Ishikawa (cell line): ENCODE results near the gene SHKBP1.

Experiments
- CEBPB ChIP-seq: IDR thresholded peaks from 2 replicates; pipeline ENCODE4 v1.6.1; 2012
- CREB1 ChIP-seq: IDR thresholded peaks from 2 replicates; pipeline ENCODE4 v1.6.1; 2012; ENCODE audit warnings: low read depth
- EGR1 ChIP-seq: IDR thresholded peaks from 2 replicates; pipeline ENCODE4 v1.6.1; 2012
- EP300 ChIP-seq: IDR thresholded peaks from 2 replicates; pipeline ENCODE4 v1.6.1; 2012; ENCODE audit warnings: borderline replicate concordance
- FOXM1 ChIP-seq: IDR thresholded peaks from 2 replicates; pipeline ENCODE4 v1.6.1; 2012; ENCODE audit warnings: low read depth, borderline replicate concordance
- MAX ChIP-seq: IDR thresholded peaks from 2 replicates; pipeline ENCODE4 v1.6.1; 2012
- RAD21 ChIP-seq: IDR thresholded peaks from 2 replicates; pipeline ENCODE4 v1.6.1; 2012; ENCODE audit warnings: low read depth
- TCF12 ChIP-seq: IDR thresholded peaks from 2 replicates; pipeline ENCODE4 v1.6.1; 2012; ENCODE audit warnings: low read depth
- USF1 ChIP-seq: IDR thresholded peaks from 2 replicates; pipeline ENCODE4 v1.6.1; 2012
- YY1 ChIP-seq: IDR thresholded peaks from 2 replicates; pipeline ENCODE4 v1.6.1; 2012; ENCODE audit warnings: low read depth
- TF ChIP-seq, protein P1 (sequence below): IDR thresholded peaks from 2 replicates; pipeline ENCODE4 v1.6.1; 2012; ENCODE audit warnings: low read depth, mild to moderate bottlenecking

- TF ChIP-seq, protein P1, sequence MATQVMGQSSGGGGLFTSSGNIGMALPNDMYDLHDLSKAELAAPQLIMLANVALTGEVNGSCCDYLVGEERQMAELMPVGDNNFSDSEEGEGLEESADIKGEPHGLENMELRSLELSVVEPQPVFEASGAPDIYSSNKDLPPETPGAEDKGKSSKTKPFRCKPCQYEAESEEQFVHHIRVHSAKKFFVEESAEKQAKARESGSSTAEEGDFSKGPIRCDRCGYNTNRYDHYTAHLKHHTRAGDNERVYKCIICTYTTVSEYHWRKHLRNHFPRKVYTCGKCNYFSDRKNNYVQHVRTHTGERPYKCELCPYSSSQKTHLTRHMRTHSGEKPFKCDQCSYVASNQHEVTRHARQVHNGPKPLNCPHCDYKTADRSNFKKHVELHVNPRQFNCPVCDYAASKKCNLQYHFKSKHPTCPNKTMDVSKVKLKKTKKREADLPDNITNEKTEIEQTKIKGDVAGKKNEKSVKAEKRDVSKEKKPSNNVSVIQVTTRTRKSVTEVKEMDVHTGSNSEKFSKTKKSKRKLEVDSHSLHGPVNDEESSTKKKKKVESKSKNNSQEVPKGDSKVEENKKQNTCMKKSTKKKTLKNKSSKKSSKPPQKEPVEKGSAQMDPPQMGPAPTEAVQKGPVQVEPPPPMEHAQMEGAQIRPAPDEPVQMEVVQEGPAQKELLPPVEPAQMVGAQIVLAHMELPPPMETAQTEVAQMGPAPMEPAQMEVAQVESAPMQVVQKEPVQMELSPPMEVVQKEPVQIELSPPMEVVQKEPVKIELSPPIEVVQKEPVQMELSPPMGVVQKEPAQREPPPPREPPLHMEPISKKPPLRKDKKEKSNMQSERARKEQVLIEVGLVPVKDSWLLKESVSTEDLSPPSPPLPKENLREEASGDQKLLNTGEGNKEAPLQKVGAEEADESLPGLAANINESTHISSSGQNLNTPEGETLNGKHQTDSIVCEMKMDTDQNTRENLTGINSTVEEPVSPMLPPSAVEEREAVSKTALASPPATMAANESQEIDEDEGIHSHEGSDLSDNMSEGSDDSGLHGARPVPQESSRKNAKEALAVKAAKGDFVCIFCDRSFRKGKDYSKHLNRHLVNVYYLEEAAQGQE, result no peak
- TF ChIP-seq EP300 (no peak), TCF12 (no peak), CREB1 (no peak), CEBPB (no peak), YY1 (no peak), FOXM1 (no peak), EGR1 (no peak), RAD21 (no peak), USF1 (no peak), MAX (no peak)
Measured at GRCh38 chr19:40594255-40594654, 17.6 kb downstream of the SHKBP1 start.
